HG03558 (cell line): ENCODE measurements around the gene ANKDD1A.

Experiments
- ATAC-seq: cut with Tn5 transposase; IDR thresholded peaks from one replicate; pipeline ENCODE4 v1.9.1; 2021; ENCODE audit warnings: moderate number of reproducible peaks; ENCODE audit not compliant: unreplicated experiment; ENCODE audit errors: extremely low read depth

The ANKDD1A gene

GRCh38 chr15:64911311-64912186, at the start of gene ANKDD1A:
Gene ANKDD1A, plus strand, starts transcription at chr15:64911902. Its CDS starts 29 bp downstream, at chr15:64911931.
- ATAC-seq: no peak

GRCh38 chr15:64861960-64862359, 49.7 kb upstream of the ANKDD1A start:
- no peak for ATAC-seq

GRCh38 chr15:64862408-64862807, 49.3 kb upstream of the ANKDD1A start:
- no peak for ATAC-seq

DNA sequence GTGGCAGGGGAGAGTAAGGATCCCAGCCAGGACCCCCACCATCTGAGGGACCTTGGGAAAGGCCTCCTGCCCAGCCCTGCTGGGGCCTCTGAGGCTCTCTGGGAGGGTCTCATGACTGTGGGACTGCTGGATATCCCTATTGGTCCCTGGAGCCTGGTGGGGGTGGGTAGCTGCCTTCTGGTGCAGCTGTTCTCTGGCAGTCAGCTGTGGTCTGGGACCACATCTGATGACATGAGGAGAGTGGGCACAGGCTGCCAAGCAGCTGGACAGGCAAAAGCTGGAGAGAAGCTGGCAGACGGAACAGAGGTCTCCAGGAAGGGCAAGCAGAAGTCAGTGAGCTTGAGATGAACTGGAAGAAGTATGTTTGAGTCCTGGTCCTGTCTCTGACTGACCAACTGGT, 47.6 kb upstream of the ANKDD1A start:
- no peak for ATAC-seq

DNA sequence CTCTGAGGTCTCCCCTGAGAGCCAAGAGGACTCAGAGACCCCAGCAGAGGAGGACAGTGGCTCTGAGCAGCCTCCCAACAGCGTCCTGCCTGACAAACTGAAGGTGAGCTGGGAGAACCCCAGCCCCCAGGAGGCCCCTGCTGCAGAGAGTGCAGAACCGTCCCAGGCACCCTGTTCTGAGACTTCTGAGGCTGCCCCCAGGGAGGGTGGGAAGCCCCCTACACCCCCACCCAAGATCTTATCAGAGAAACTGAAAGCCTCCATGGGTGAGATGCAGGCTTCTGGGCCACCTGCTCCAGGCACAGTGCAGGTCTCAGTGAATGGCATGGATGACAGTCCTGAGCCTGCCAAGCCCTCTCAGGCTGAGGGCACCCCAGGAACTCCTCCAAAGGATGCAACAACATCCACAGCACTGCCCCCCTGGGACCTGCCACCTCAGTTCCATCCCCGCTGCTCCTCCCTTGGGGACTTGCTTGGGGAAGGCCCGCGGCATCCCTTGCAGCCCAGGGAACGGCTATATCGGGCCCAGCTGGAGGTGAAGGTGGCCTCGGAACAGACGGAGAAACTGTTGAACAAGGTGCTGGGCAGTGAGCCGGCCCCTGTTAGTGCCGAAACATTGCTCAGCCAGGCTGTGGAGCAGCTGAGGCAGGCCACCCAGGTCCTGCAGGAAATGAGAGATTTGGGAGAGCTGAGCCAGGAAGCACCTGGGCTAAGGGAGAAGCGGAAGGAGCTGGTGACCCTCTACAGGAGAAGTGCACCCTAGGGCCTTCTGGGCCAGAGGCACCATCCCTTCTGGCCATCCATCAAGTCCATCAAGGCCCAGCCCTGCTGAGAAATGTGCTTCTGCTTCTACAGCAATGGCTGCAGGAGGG, 46.3 kb upstream of the ANKDD1A start:
- ATAC-seq: no peak

GRCh38 chr15:64865998-64866520, 45.6 kb upstream of the ANKDD1A start:
- no peak for ATAC-seq

- no peak for ATAC-seq
These were observed 42.2 kb upstream of the ANKDD1A start for GRCh38 chr15:64869501-64869900.

- no peak for ATAC-seq
These were observed 41.3 kb upstream of the ANKDD1A start for GRCh38 chr15:64870353-64870752.

- ATAC-seq: no peak
These were observed 36.0 kb upstream of the ANKDD1A start for GRCh38 chr15:64875641-64876223.

- ATAC-seq: no peak
These were observed 34.3 kb upstream of the ANKDD1A start for GRCh38 chr15:64877435-64877834.

- ATAC-seq: no peak
These were observed 33.0 kb upstream of the ANKDD1A start for GRCh38 chr15:64878705-64879104.

DNA sequence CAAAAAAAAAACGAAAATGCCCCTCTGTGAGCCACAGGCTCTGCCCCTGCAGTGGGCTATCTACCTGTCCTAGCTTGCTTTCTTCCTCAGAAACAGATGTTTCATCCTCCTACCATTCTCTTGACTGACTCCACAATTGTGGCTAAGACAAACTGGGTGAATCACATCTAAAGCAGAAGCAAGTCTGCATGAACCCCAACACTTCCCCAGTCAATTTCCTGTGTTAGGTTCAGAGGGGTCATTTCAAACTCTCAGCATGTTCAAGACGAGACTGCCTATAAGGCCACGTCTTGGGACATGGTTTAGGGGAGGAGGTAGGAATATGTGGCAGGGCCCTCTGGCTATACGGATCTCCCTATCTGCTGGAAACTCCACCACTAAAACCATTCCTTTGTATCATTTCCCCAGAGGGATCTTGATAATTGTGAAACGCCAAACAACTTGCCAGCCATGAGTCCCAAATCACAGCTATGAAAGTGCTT, 28.6 kb upstream of the ANKDD1A start:
- no peak for ATAC-seq

- peak; percentile 43 for ATAC-seq
These were observed 27.6 kb upstream of the ANKDD1A start for GRCh38 chr15:64883997-64884511.

GRCh38 chr15:64884679-64885078, 27.0 kb upstream of the ANKDD1A start:
- no peak for ATAC-seq

DNA sequence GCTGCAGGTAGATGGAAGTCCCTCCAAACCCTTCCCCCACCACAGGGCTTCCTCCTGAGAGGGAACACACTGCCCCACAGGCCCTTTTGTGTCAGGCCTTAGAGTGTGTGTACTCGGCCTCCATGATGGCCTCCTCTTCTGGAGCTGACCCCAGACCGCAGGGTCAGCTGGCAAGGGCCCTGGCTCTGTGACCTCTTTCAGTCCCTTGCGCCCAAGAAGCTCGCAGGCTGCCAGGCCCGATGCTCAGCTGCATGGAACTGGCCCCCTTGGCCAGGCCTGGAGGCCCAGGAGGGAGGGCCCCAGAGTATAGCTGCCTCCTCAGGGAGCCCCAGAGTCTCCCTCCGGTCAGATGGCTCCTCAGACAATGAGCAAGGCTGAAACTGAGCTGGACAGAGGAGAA, 23.4 kb upstream of the ANKDD1A start:
- ATAC-seq: no peak

GRCh38 chr15:64891561-64891960, 20.1 kb upstream of the ANKDD1A start:
- ATAC-seq: no peak

DNA sequence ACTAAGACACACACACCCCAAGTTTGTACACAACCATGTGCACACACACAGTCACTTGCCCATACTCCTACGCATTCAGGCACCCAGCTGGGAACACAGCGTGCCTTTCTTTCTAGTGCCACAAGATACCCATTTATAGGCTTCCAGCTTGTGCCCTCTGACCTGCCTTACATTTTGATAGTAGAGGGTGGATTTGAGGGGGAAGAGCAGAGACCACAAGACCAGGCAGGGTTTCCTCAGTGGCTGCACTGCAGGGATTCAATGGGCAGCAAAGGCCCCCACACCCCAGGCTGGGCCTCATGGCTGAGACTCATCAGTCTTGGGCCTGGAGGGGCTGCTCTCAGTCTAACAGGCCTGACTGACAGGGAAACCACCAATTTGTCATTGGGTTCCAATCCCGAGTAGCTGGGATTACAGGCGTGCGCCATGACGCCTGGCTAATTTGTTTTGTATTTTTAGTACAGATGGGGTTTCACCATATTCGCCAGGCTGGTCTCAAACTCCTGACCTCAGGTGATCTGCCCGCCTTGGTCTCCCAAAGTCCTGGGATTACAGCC, 18.8 kb upstream of the ANKDD1A start:
- no peak for ATAC-seq

DNA sequence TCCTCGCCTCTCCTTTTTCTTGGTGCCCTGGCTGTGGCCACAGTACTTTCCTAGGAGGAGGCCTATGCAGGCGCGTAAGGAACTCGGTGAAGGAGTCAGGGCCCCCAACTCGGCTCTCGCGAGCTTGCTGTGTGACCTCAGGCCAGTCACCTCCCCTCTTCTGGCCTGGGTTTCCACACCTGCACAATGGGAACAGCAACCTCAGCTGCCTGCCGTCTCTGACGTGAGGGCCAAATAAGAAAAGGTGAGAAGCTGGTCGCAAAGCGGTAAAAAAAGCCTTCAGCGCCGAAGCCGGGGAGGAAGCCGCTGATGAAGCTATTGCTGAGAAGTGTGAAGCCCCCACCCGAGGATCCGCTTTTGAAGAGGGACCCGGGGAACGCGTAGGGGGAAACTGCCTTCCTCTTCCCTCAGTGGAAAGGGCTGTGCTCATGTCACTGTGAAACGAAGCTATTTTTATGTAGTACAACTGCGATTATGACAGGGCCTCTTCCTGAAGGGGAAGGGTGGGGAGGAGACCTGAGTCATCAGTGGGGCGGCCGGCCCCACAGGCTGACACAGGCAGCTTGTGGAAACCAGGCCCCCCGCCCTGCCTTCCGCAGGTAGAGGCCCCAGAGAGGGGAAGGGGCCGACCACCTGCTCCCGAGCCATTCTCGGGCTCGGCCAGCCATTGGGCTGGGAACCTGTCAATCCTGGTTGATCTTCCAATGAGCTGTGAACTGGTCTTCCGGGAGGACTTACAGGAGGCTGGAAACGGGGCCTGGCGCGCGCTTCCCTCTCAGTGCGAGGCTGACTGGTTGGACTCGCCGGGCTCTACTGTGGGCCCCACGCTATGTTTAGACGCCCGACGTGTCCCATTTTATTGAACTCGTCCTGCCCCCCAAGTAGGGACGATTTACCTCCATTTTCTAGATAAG, 18.0 kb upstream of the ANKDD1A start:
- ATAC-seq: peak; percentile 43
